Measurements from ENCODE around the gene GRM8.

Gene GRM8

DNA sequence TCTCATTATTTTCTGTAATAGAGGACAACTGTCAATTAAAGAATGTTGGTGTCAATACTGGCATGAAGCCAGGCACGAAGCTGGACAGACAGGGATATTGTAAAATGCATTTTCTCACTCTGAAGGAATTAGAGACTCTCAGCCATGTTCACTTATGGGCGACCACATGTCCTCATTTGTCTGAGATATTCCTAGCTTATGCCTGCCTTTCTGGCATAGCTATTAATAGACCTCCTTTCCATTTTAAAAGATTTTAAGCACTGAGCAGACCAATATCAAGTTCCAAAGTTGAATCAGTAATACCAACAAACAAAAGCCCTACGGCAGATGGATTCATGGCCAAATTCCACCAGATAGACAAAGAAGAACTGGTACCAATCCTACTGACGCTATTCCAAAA lies 589.9 kb downstream of the GRM8 start:
- H3K36me3 ChIP-seq (ENCODE audit: control insufficient read depth, low read length): peaks cover 19% of the 10 kb centered on the region
- no peak overlapping the region for H3K4me2 ChIP-seq (ENCODE audit: low read length)
- H3K9me2 ChIP-seq (replicated peaks; ENCODE audit: control insufficient read depth, low read length): no peaks in the 10 kb centered on the region
- no peaks in the 10 kb centered on the region for H3K79me2 ChIP-seq (ENCODE audit: control insufficient read depth, low read length)
- H3K27ac ChIP-seq (ENCODE audit: low read depth, low read length): no peak overlapping the region
- H3K9me3 ChIP-seq (ENCODE audit: control insufficient read depth, insufficient read depth, low read length): 0 out of 2 replicates have a peak, but pooled peaks cover 4% of the 10 kb centered on the region
- TF ChIP-seq EZH2phosphoT487 (IDR thresholded peaks at IDR 0.05; ENCODE audit: borderline replicate concordance, low read length) (no peak), CTCF (IDR thresholded peaks at IDR 0.05; ENCODE audit: low read depth, low read length, poor library complexity, severe bottlenecking) (no peak)
- no peaks in the 10 kb centered on the region for H4K20me1 ChIP-seq (ENCODE audit: control insufficient read depth, insufficient read depth, low read depth, low read length)
- H3K27me3 ChIP-seq (ENCODE audit: control insufficient read depth, low read length): no peaks in the 10 kb centered on the region
- H3K4me1 ChIP-seq (ENCODE audit: control insufficient read depth, low read length): peaks cover 73% of the 10 kb centered on the region
- H3K4me3 ChIP-seq (ENCODE audit: low read length): no peak overlapping the region
- peaks cover 15% of the 10 kb centered on the region for H3F3A ChIP-seq (ENCODE audit: control insufficient read depth, insufficient read depth)

GRCh38 chr7:126659124-126659523 lies 593.6 kb downstream of the GRM8 start:
- Histone ChIP-seq H3K4me2 (ENCODE audit: low read length) (peak overlapping the region; percentile 83), H3K27me3 (ENCODE audit: control insufficient read depth, low read length) (no peaks in the 10 kb centered on the region), H3K4me1 (ENCODE audit: control insufficient read depth, low read length) (peaks cover 86% of the 10 kb centered on the region), H3K79me2 (ENCODE audit: control insufficient read depth, low read length) (no peaks in the 10 kb centered on the region), H3K36me3 (ENCODE audit: control insufficient read depth, low read length) (peaks cover 19% of the 10 kb centered on the region), H3K9me3 (ENCODE audit: control insufficient read depth, insufficient read depth, low read length) (no peaks in the 10 kb centered on the region), H3F3A (ENCODE audit: control insufficient read depth, insufficient read depth) (peaks cover 23% of the 10 kb centered on the region), H3K27ac (ENCODE audit: low read depth, low read length) (peak overlapping the region; percentile 95), H3K9me2 (replicated peaks; ENCODE audit: control insufficient read depth, low read length) (no peaks in the 10 kb centered on the region), H3K4me3 (ENCODE audit: low read length) (peak overlapping the region; percentile 51), H4K20me1 (ENCODE audit: control insufficient read depth, insufficient read depth, low read depth, low read length) (no peaks in the 10 kb centered on the region)
- no peak for TF ChIP-seq EZH2phosphoT487 (IDR thresholded peaks at IDR 0.05; ENCODE audit: borderline replicate concordance, low read length)
- no peak for TF ChIP-seq CTCF (IDR thresholded peaks at IDR 0.05; ENCODE audit: low read depth, low read length, poor library complexity, severe bottlenecking)

DNA sequence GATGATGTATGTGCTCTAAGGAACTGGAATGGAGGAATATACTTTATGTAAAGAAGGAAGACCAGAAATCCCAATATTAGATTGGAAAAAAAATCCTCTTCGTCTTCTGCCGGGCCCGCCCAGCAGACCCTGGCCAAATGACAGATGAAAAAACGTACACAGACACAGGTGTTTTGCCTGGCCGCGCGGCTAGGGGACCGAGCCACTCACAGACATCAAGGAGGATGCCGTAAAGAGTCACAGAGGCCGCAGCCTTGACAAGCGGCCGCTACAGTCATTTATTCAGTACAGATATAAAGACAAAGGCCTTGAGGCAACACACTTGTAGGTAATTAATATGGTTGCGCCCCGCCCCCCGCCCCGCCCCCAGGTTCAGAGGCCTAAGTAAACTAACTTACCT lies 594.1 kb downstream of the GRM8 start:
- peaks cover 26% of the 10 kb centered on the region for H3F3A ChIP-seq (ENCODE audit: control insufficient read depth, insufficient read depth)
- TF ChIP-seq EZH2phosphoT487 (IDR thresholded peaks at IDR 0.05; ENCODE audit: borderline replicate concordance, low read length) (no peak), CTCF (IDR thresholded peaks at IDR 0.05; ENCODE audit: low read depth, low read length, poor library complexity, severe bottlenecking) (no peak)
- H3K9me2 ChIP-seq (replicated peaks; ENCODE audit: control insufficient read depth, low read length): no peaks in the 10 kb centered on the region
- no peaks in the 10 kb centered on the region for H3K79me2 ChIP-seq (ENCODE audit: control insufficient read depth, low read length)
- peaks cover 19% of the 10 kb centered on the region for H3K36me3 ChIP-seq (ENCODE audit: control insufficient read depth, low read length)
- no peaks in the 10 kb centered on the region for H3K9me3 ChIP-seq (ENCODE audit: control insufficient read depth, insufficient read depth, low read length)
- H3K27ac ChIP-seq (ENCODE audit: low read depth, low read length): peak overlapping the region; percentile 95
- peaks cover 90% of the 10 kb centered on the region for H3K4me1 ChIP-seq (ENCODE audit: control insufficient read depth, low read length)
- peak overlapping the region; percentile 51 for H3K4me3 ChIP-seq (ENCODE audit: low read length)
- H3K27me3 ChIP-seq (ENCODE audit: control insufficient read depth, low read length): no peaks in the 10 kb centered on the region
- H3K4me2 ChIP-seq (ENCODE audit: low read length): peak overlapping the region; percentile 83
- no peaks in the 10 kb centered on the region for H4K20me1 ChIP-seq (ENCODE audit: control insufficient read depth, insufficient read depth, low read depth, low read length)
